ENCODE data around the gene TGFB1. TPM values are rescaled to one million over a fixed set of nuclear protein-coding genes. Genes with fewer than 3 reads are reported as not detected.
A peak's percentile ranks its signal among the peaks of the same experiment; 100 is the strongest.

Gene TGFB1
- total and polyA plus RNA-seq, 9 of the 15 experiments (the other 6 are each of a cell fraction or from before 2014, with no cell fraction given), result 0.24 to 159 (median 17.2) TPM

- TF ChIP-seq TEAD1 (CRISPR knock-in tag; IDR thresholded peaks at IDR 0.05) (peak; percentile 23 to 89; a peak in 2 of 4 replicates), ZKSCAN3 (CRISPR knock-in tag; IDR thresholded peaks at IDR 0.05) (no peak), SOX6 (IDR thresholded peaks at IDR 0.05) (peak; percentile 75), GABPB1 (CRISPR knock-in tag; IDR thresholded peaks at IDR 0.05) (peak; percentile 97), ZNF778 (CRISPR knock-in tag; IDR thresholded peaks at IDR 0.05) (no peak), CEBPB (tag; IDR thresholded peaks at IDR 0.05) (peak; percentile 60), ZBTB8A (IDR thresholded peaks at IDR 0.05; ENCODE audit: partially characterized antibody) (no peak), SRF (CRISPR knock-in tag; IDR thresholded peaks at IDR 0.05) (peak in 1 of 2 experiments; percentile 67; a peak in 2 of 4 replicates), BDP1 (IDR thresholded peaks at IDR 0.05; ENCODE audit: insufficient read depth, insufficient read length) (no peak), RB1 (IDR thresholded peaks at IDR 0.05; ENCODE audit: low read depth) (peak; percentile 46), GMEB1 (CRISPR knock-in tag; IDR thresholded peaks at IDR 0.05) (peak; percentile 70), ZBTB7A (IDR thresholded peaks at IDR 0.05; ENCODE audit: borderline replicate concordance, control insufficient read depth, low read depth, low read length) (peak; percentile 76), PTBP1 (IDR thresholded peaks at IDR 0.05; ENCODE audit: low read depth, low read length) (no peak), ZC3H4 (CRISPR knock-in tag; IDR thresholded peaks at IDR 0.05; ENCODE audit: borderline replicate concordance) (no peak), C11orf30 (IDR thresholded peaks at IDR 0.05; ENCODE audit: low read depth) (peak; percentile 97), HBP1 (CRISPR knock-in tag; IDR thresholded peaks at IDR 0.05) (peak; percentile 87), WHSC1 (IDR thresholded peaks at IDR 0.05; ENCODE audit: low read length) (no peak), NFRKB (IDR thresholded peaks at IDR 0.05; ENCODE audit: low read depth) (peak; percentile 65; the same call in 1 of the 2 replicates)
- TF ChIP-seq, protein P1, sequence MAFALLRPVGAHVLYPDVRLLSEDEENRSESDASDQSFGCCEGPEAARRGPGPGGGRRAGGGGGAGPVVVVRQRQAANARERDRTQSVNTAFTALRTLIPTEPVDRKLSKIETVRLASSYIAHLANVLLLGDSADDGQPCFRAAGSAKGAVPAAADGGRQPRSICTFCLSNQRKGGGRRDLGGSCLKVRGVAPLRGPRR (CRISPR knock-in tag; IDR thresholded peaks at IDR 0.05), result no peak
- TF ChIP-seq, protein P2, sequence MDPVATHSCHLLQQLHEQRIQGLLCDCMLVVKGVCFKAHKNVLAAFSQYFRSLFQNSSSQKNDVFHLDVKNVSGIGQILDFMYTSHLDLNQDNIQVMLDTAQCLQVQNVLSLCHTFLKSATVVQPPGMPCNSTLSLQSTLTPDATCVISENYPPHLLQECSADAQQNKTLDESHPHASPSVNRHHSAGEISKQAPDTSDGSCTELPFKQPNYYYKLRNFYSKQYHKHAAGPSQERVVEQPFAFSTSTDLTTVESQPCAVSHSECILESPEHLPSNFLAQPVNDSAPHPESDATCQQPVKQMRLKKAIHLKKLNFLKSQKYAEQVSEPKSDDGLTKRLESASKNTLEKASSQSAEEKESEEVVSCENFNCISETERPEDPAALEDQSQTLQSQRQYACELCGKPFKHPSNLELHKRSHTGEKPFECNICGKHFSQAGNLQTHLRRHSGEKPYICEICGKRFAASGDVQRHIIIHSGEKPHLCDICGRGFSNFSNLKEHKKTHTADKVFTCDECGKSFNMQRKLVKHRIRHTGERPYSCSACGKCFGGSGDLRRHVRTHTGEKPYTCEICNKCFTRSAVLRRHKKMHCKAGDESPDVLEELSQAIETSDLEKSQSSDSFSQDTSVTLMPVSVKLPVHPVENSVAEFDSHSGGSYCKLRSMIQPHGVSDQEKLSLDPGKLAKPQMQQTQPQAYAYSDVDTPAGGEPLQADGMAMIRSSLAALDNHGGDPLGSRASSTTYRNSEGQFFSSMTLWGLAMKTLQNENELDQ (CRISPR knock-in tag; IDR thresholded peaks at IDR 0.05; ENCODE audit: borderline replicate concordance), result no peak
- TF ChIP-seq, protein P3, sequence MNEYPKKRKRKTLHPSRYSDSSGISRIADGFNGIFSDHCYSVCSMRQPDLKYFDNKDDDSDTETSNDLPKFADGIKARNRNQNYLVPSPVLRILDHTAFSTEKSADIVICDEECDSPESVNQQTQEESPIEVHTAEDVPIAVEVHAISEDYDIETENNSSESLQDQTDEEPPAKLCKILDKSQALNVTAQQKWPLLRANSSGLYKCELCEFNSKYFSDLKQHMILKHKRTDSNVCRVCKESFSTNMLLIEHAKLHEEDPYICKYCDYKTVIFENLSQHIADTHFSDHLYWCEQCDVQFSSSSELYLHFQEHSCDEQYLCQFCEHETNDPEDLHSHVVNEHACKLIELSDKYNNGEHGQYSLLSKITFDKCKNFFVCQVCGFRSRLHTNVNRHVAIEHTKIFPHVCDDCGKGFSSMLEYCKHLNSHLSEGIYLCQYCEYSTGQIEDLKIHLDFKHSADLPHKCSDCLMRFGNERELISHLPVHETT (CRISPR knock-in tag; conservative IDR thresholded peaks at IDR 0.05 in 1 of 2, IDR thresholded peaks at IDR 0.05 in 1 of 2), result peak in 1 of 2 experiments; percentile 95; a peak in 2 of 4 replicates
Observed at GRCh38 chr19:41310033-41310831, 43.5 kb downstream of the TGFB1 start, which contains the start of gene CCDC97 (continued).
